OCI-LY3 (cell line): ENCODE data around the gene MINDY3.

Source experiments
- H2AFZ ChIP-seq: fragments of 200-600, 300-600 bp; shearing (Covaris generic); 2 replicates; pipeline ENCODE4 v1.6.0; 2014; ENCODE audit warnings: antibody characterized with exemption, low read depth, low read length
- H3K27ac ChIP-seq: fragments of 200-600, 300-600 bp; sonication (generic); 2 replicates; pipeline ENCODE4 v1.5.1; 2014; ENCODE audit warnings: mild to moderate bottlenecking, low read length, moderate library complexity, mixed read lengths
- H3K27me3 ChIP-seq: fragments of 200-600, 300-600 bp; sonication (generic); 2 replicates; pipeline ENCODE4 v1.6.1; 2014; ENCODE audit warnings: low read depth, low read length, mixed read lengths
- H3K36me3 ChIP-seq: fragments of 200-600, 300-600 bp; sonication (generic); replicated peaks from 2 replicates; pipeline ENCODE3; 2014; ENCODE audit warnings: low read depth, low read length, mixed read lengths
- H3K4me1 ChIP-seq: fragments of 300-600, 200-600 bp; sonication (generic); 2 replicates; pipeline ENCODE4 v1.6.1; 2014; ENCODE audit warnings: low read length, mixed read lengths
- H3K4me2 ChIP-seq: fragments of 200-600, 300-600 bp; sonication (generic); 2 replicates; pipeline ENCODE4 v1.6.1; 2014; ENCODE audit warnings: low read length, mixed read lengths
- H3K4me3 ChIP-seq: fragments of 300-600, 200-600 bp; sonication (generic); 2 replicates; pipeline ENCODE4 v1.5.1; 2014; ENCODE audit warnings: antibody characterized with exemption, mild to moderate bottlenecking, low read length, moderate library complexity
- H3K79me2 ChIP-seq: fragments of 300-600, 200-600 bp; shearing (Covaris generic); 2 replicates; pipeline ENCODE4 v1.6.1; 2014; ENCODE audit warnings: mild to moderate bottlenecking, low read length, mixed read lengths
- H3K9ac ChIP-seq: fragments of 300-600, 200-600 bp; shearing (Covaris generic); 2 replicates; pipeline ENCODE4 v1.6.0; 2014; ENCODE audit warnings: mild to moderate bottlenecking, low read length, moderate library complexity
- H3K9me3 ChIP-seq: fragments of 200-600, 300-600 bp; shearing (Covaris generic); 2 replicates; pipeline ENCODE4 v1.6.1; 2014; ENCODE audit warnings: low read length, mixed read lengths; ENCODE audit not compliant: insufficient read depth
- H4K20me1 ChIP-seq: fragments of 200-600, 300-600 bp; sonication (generic); 2 replicates; pipeline ENCODE4 v1.6.1; 2016; ENCODE audit warnings: low read length, mixed read lengths; ENCODE audit not compliant: insufficient read depth
- CTCF ChIP-seq: fragments of 200-600, 300-600 bp; sonication (generic); IDR thresholded peaks from 2 replicates; pipeline ENCODE4 v1.5.1; 2014; ENCODE audit warnings: antibody characterized with exemption, low read length, low read depth
- EZH2phosphoT487 ChIP-seq: fragments of 200-600 bp; shearing (Covaris generic); IDR thresholded peaks from 2 replicates; pipeline ENCODE4 v1.6.1; 2018; ENCODE audit warnings: antibody characterized with exemption, mixed run types, low read depth

MINDY3 gene

DNA sequence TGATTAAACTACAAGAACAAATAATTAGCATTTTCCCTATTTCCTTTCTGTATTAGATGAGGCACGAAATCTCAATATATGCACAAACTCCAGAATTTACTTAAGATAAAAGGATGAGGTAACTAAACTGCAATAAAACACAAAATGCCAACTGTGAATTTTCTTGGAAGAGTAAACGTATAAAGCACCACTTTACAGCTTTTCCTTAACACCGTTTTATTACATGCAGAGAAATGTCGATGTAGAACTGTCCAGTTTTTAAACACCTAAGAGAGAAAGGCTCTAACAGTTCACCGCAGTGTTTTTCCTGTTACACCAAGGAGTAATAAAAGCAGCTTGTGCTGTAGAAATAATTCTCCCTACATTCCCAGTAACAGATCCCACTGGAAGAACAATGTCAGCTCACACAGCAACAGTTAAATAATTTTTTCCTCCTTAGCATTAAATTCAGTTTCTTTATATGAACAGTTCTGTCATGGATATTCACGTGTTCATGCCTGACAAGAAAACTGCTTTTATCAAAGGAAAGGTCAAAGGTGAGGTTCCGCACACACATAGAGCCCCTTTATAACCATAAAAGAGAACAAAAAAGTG, 52.0 kb downstream of the MINDY3 start:
- H3K4me3 ChIP-seq: no peak overlapping the region
- no peaks in the 10 kb centered on the region for H3K27me3 ChIP-seq
- no peak overlapping the region for H3K4me2 ChIP-seq
- H3K9ac ChIP-seq: no peak overlapping the region
- TF ChIP-seq EZH2phosphoT487: no peak
- no peak for TF ChIP-seq CTCF
- no peaks in the 10 kb centered on the region for H4K20me1 ChIP-seq
- H3K79me2 ChIP-seq: no peaks in the 10 kb centered on the region
- no peaks in the 10 kb centered on the region for H3K9me3 ChIP-seq
- H3K36me3 ChIP-seq: no peaks in the 10 kb centered on the region
- no peak overlapping the region for H2AFZ ChIP-seq
- no peak overlapping the region for H3K27ac ChIP-seq
- H3K4me1 ChIP-seq: no peaks in the 10 kb centered on the region

DNA sequence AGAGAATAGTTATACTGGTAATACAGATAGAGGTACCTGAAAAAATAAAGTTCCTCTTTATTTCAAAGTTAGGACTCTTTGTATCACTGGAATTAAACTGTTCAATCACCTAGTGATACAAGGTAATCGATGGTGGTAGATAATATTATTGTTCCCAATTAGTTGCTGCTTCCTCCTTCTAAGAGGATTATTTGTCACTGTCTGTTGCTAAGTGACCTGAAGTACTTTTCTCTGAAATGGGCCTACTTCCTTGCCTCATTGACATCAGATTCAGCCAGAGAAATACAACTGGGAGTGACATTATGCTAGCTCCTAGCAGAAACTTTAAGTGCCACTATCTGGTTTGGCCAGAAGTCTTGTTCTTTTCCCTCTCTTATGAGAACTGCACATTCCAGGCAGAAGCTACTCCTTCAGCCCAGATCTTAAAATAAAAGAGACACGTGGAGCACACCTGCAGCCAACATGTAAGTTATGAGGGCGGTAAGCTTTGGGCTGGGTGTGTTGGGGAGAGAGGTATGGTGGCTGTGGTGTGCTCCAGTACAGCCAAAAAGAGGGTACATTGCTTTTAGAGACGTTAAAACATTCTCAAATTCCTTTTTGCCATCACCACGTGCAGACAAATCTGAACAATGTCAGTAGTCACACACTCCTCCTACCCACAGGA, 54.8 kb downstream of the MINDY3 start:
- no peaks in the 10 kb centered on the region for H3K27me3 ChIP-seq
- H3K9me3 ChIP-seq: no peaks in the 10 kb centered on the region
- H4K20me1 ChIP-seq: no peaks in the 10 kb centered on the region
- TF ChIP-seq CTCF (no peak), EZH2phosphoT487 (no peak)
- no peak overlapping the region for H3K9ac ChIP-seq
- no peak overlapping the region for H3K27ac ChIP-seq
- H2AFZ ChIP-seq: no peak overlapping the region
- no peak overlapping the region for H3K4me2 ChIP-seq
- no peaks in the 10 kb centered on the region for H3K4me1 ChIP-seq
- H3K4me3 ChIP-seq: no peak overlapping the region
- H3K36me3 ChIP-seq: no peaks in the 10 kb centered on the region
- H3K79me2 ChIP-seq: no peaks in the 10 kb centered on the region

DNA sequence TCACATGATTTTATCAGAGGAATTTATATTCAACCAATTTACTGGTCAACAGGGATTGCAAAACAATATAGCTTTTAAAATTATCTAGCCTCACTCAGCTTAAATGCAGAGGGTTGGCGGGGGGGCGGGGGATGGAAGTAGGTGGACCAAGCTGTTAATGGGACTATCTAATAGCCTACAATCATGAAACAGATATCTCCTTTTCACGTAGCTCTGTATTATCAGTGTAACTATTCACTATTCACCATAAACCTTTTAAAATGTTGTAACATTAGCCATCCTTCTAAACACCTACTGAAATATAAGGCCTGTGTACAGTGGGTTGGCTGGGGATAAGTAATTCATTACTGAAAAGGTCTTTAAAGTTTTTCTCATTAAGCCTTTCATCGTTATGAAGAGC, 56.2 kb downstream of the MINDY3 start:
- Histone ChIP-seq H3K9ac (no peak overlapping the region), H3K9me3 (no peaks in the 10 kb centered on the region), H3K79me2 (no peaks in the 10 kb centered on the region), H3K27me3 (no peaks in the 10 kb centered on the region), H3K27ac (no peak overlapping the region), H3K4me1 (no peaks in the 10 kb centered on the region), H4K20me1 (no peaks in the 10 kb centered on the region), H3K36me3 (no peaks in the 10 kb centered on the region), H2AFZ (no peak overlapping the region), H3K4me2 (no peak overlapping the region), H3K4me3 (no peak overlapping the region)
- TF ChIP-seq CTCF (no peak), EZH2phosphoT487 (no peak)

DNA sequence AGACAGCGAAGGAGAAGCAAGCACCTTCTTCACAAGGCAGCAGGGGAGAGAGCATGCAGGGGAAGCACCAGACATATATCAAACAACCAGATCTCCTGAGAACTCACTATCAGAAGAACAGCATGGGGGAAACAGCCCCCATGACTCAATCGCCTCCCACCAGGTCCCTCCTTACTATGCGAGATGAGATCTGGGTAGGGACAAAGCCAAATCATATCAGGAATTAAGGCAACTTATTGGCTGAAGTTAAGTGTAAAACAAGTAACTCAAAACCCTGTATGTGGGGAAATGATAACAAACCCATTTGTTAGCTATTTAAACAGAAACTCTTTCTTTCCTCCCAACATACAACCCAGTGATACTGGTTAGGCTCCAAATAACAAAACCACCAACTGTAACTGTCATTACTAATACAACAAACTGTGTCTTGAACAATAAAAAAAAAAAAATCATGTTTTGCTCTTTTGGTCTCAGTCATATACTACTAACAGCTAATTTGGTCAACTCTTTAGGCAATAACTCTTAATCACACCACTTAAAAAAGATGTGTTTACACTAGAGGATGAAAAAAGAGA, 57.8 kb downstream of the MINDY3 start:
- no peak overlapping the region for H3K27ac ChIP-seq
- H3K27me3 ChIP-seq: no peaks in the 10 kb centered on the region
- no peak overlapping the region for H3K4me2 ChIP-seq
- no peaks in the 10 kb centered on the region for H4K20me1 ChIP-seq
- H3K9ac ChIP-seq: no peak overlapping the region
- no peaks in the 10 kb centered on the region for H3K4me1 ChIP-seq
- no peaks in the 10 kb centered on the region for H3K36me3 ChIP-seq
- no peaks in the 10 kb centered on the region for H3K79me2 ChIP-seq
- TF ChIP-seq EZH2phosphoT487 (no peak), CTCF (no peak)
- H3K9me3 ChIP-seq: no peaks in the 10 kb centered on the region
- no peak overlapping the region for H3K4me3 ChIP-seq
- no peak overlapping the region for H2AFZ ChIP-seq
